Neutrophil (primary cell): ENCODE results near the gene CAV1.

Source experiments
- H3K27ac ChIP-seq: fragments of 200-600 bp; sonication (generic); 2 replicates; pipeline ENCODE4 v1.5.1; 2016; ENCODE audit warnings: mild to moderate bottlenecking, moderate library complexity
- H3K27me3 ChIP-seq: fragments of 200-600 bp; sonication (generic); 2 replicates; pipeline ENCODE4 v1.6.0; 2016; ENCODE audit warnings: mild to moderate bottlenecking
- H3K36me3 ChIP-seq: fragments of 200-600 bp; sonication (generic); 2 replicates; pipeline ENCODE4 v1.5.1; 2017
- H3K4me1 ChIP-seq, 2 experiments: fragments of 200-600 bp in 1 of 2; sonication (generic) in 1 of 2; 1 replicate in 1 of 2; 2 replicates in 1 of 2; pipeline versions ENCODE4 v1.5.1 to v1.6.1; 2013 to 2016; ENCODE audit warnings: low read depth in 1 of 2, low read length in 1 of 2, mild to moderate bottlenecking in 1 of 2, moderate library complexity in 1 of 2; ENCODE audit not compliant: control insufficient read depth in 1 of 2, insufficient read depth in 1 of 2
- H3K4me3 ChIP-seq, 2 experiments: fragments of 200-600 bp in 1 of 2; sonication (generic) in 1 of 2; 1 replicate in 1 of 2; 2 replicates in 1 of 2; pipeline ENCODE4 v1.5.1; 2013 to 2016; ENCODE audit warnings: low read depth in 1 of 2, low read length in 1 of 2, mild to moderate bottlenecking in 1 of 2, moderate library complexity in 1 of 2
- H3K9me3 ChIP-seq: fragments of 200-600 bp; sonication (generic); 2 replicates; pipeline ENCODE4 v1.5.1; 2016
- CTCF ChIP-seq: fragments of 200-600 bp; sonication (generic); IDR thresholded peaks from 2 replicates; pipeline ENCODE4 v1.5.1; 2016; ENCODE audit warnings: antibody characterized with exemption

Gene CAV1

DNA sequence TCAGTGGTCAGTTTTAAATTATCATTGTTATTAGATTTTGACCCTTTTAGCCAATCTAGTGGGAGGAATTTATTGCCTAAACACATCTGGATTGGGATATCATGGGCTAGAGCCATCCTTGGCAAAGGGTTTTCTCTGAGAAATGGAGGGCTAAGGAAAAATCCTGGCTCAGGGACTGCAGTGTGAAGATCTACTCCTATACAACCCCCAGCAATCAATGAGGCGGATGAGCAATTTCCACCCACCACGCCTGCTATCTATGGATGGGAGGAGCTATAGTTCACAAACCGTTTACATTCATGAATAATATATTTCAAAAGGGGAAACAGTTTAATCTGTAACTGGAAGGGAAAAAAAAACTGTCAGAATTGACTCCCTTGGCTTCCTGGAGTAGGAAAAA, 2.7 kb downstream of the CAV1 start:
- no peak for TF ChIP-seq CTCF
- H3K27ac ChIP-seq = no peak overlapping the region
- no peak overlapping the region for H3K4me3 ChIP-seq
- H3K9me3 ChIP-seq = no peaks in the 10 kb centered on the region
- peaks cover 73% of the 10 kb centered on the region for H3K27me3 ChIP-seq
- no peaks in the 10 kb centered on the region for H3K36me3 ChIP-seq
- H3K4me1 ChIP-seq = peaks cover 14 to 24% of the 10 kb centered on the region in 2 experiments

DNA sequence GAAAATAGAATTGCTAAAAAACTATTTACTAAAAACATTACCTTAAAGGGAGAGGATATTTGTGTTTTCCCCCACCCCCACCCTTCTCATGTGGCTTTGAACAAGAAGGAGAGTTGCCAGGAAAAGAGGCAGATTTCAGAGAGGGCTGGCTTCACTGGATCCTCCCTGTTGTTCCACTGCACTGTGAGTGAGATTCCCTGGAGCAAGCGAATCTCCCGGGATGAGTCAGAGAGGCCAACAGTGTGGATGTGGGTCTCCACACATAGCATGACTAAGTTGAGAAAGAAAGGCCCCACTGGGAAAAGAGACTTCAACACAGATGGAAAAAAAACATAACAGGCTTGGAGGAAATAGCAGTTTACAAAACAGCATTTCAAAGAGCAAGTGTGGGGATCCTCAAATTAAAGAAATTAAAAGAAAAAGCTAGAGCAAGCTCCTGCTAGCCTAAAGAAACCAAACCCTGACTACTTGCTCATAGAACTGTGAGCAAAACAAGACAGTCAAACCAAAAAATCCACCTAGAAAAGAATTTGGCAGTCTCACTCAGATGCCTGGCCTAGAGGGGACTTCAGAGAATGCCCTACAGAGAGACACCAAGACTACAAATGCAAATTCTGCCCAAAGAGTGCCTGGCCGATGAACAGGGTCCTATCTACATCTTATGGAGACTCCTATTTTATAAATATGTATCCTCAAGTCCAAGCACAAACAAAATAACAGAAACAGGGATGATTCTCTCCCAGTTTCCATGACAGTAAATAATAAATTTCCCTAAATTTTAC, 3.4 kb downstream of the CAV1 start:
- no peaks in the 10 kb centered on the region for H3K9me3 ChIP-seq
- no peak overlapping the region for H3K27ac ChIP-seq
- H3K4me1 ChIP-seq = peaks cover 14 to 24% of the 10 kb centered on the region in 2 experiments
- no peak for TF ChIP-seq CTCF
- H3K36me3 ChIP-seq = no peaks in the 10 kb centered on the region
- H3K4me3 ChIP-seq = no peak overlapping the region
- H3K27me3 ChIP-seq = peaks cover 68% of the 10 kb centered on the region

DNA sequence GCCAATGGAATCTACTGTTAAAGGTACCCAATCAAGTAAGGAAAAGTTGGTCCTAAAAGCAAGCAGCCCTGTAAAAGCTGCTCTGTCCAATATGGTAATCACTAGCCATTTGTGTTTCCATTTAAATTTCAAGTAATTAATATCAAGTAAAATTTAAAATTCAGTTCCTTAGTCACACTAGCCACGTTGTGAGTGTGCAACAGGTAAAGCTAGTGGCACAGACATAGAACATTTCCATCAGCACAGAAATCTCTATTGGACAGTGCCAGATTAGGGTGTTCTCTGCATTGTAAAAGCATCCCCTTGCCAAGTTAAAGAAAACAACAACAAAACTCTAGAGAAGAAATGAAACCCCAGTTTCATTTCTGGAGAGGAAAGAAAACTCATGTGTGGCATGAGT, 4.4 kb downstream of the CAV1 start:
- no peaks in the 10 kb centered on the region for H3K9me3 ChIP-seq
- H3K4me1 ChIP-seq = peaks cover 14 to 24% of the 10 kb centered on the region in 2 experiments
- no peaks in the 10 kb centered on the region for H3K36me3 ChIP-seq
- H3K4me3 ChIP-seq = no peak overlapping the region
- H3K27ac ChIP-seq = no peak overlapping the region
- no peak for TF ChIP-seq CTCF
- H3K27me3 ChIP-seq = peaks cover 57% of the 10 kb centered on the region

- Histone ChIP-seq H3K9me3 (no peaks in the 10 kb centered on the region), H3K4me3 (no peak overlapping the region), H3K27me3 (peaks cover 47% of the 10 kb centered on the region), H3K36me3 (no peaks in the 10 kb centered on the region), H3K27ac (no peak overlapping the region), H3K4me1 (peaks cover 13 to 16% of the 10 kb centered on the region in 2 experiments)
- TF ChIP-seq CTCF = no peak
Measured at GRCh38 chr7:116530107-116530820, 5.4 kb downstream of the CAV1 start.

GRCh38 chr7:116532102-116532688, 7.4 kb downstream of the CAV1 start:
- Histone ChIP-seq H3K4me1 (no peaks in the 10 kb centered on the region), H3K9me3 (no peaks in the 10 kb centered on the region), H3K36me3 (no peaks in the 10 kb centered on the region), H3K4me3 (no peak overlapping the region), H3K27me3 (peaks cover 28% of the 10 kb centered on the region), H3K27ac (no peak overlapping the region)
- TF ChIP-seq CTCF = no peak
